GM19372 (cell line): ENCODE results near the gene BRF1.

Source experiments
- ATAC-seq: cut with Tn5 transposase; IDR thresholded peaks from one replicate; pipeline ENCODE4 v1.9.1; 2021; ENCODE audit warnings: mild to moderate bottlenecking, low read depth, moderate library complexity; ENCODE audit not compliant: unreplicated experiment

Gene BRF1

DNA sequence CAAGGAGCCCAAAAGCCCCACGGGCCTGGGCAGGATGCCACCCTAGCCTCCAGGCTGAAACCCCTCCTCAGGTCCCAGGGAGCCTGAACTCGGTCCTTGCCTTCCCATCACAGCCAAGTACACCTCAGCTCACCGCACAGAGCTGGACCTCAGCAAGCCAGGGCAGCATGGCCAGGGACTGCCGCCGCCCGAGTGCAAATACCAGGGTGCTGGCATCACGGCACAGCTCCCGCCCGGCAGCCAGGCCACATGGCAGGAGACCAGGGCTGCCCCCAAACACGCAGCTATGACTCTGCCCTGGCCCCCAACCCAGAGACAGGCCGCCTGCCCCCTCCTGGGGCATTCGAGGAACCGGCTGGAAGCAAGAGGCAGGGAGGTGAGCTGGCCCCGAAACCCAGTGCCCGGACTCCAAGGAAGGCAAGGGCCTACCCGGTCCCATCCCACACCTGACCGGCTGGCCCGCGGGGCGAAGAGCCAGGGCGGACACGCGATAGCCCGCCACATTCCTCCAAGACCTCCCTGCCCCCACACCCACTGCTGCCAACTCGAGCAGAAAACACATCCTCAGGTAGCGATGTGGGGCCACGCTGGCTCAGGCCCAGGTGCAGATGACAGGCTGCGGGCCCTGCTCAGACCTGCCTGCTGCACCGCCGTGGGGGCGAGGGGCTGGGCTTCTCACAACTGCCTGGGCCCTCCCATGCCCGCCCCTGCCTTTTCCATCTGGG, 134.9 kb downstream of the BRF1 start:
- ATAC-seq, result no peak

DNA sequence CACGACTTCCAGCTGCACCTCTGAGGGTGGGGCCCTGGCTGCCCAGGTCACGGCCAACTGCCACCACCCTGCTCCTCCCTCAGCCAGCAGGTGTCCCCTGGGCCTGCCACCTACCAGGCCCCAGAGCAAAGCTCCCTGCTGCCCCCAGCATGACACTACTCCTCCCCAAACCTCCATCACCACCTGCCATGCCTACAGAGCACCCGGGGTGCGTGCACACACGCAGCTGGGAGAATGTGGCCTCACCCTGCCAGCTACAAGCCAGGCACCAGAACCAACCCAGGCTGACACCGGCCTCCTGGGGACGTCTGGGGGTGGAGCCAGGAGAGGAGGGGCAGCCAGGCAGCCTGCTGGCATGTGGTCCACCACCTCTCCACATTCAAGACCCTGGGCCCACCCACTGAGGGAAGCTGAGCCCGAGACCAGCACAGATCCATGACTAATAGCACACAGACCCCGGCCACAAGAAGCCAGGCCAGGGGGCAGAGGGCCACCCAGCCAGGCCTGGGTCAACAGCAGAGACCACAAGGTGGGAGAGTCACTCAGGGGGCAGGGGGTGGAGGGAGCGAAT, 135.6 kb downstream of the BRF1 start:
- no peak for ATAC-seq

DNA sequence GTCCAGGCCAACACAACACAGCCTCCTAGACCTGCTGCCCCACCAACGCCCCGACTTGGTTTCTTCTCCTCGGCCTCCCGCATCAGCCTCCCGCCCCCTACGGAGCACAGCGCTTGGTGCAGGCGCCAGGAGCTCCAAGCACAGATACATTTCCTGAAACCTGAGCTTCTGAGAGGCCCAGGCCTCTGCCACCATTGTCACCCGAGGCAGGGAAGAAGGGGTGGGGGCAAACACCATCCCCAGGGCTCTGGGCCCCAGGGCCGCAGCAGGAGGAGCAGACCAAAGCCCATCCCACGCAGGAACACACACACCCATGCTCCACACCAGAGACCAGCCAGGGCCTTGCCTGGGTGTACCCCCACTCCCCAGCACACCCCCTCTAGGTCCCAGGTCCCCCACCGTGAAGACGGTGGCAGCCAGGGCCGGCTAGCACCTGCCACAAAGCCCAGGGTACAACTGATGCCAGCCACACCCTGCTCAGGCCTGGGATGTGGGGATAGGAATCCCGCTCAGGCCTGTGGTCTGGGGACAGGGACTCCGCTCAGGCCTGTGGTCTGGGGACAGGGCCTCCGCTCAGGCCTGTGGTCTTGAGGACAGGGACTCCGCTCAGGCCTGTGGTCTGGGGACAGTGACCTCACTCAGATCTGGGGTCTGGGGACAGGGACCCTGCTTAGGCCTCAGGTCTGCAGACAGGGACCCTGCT, 137.6 kb downstream of the BRF1 start:
- ATAC-seq, result no peak

DNA sequence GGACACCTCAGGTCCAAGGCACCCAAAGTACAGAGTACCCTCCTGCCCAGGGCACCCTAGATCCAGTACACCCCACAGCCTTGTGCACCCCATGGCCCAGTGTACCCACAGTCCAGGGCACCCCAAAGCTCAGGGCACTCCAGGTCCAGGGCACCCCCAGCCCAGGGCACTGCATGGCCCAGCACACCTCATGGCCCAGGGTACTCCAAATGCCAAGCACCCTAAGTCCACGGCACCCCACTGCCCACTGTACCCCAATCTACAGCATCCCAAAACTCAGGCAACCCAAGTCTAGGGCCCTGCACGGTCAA, 138.2 kb downstream of the BRF1 start:
- no peak for ATAC-seq

DNA sequence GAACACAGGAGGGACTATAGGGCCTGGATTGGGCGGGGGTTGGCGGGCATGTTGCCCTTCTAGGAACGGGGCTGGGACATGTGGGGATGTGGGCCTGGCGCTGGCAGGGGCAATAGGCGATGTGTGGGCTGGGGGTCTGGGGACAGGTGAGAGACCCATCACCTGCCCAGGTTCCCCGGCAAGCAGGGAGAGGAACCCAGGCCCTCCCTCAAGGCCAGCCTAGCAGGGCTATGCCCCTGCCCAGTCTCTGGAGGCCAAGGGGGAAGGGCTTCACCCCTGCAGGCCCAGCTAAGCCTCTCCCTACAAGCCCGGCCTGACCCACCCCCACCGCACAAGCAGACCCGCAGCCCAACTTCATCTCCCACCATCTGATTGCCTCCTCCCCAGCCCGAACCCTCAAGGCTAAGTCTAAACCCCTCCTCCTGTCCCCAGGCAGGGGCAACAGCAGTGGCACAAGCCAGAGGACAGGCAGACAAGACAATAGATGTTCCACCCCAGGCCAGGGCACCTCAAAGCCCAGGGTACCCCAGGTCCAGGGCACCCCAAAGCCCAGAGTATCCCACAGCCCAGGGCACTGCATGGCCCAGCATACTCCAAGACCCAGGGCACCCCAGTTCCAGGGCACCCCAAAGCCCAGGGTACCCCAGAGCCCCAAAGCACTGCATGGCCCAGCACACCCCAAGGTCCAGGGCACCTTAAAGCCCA, 138.7 kb downstream of the BRF1 start:
- no peak for ATAC-seq

DNA sequence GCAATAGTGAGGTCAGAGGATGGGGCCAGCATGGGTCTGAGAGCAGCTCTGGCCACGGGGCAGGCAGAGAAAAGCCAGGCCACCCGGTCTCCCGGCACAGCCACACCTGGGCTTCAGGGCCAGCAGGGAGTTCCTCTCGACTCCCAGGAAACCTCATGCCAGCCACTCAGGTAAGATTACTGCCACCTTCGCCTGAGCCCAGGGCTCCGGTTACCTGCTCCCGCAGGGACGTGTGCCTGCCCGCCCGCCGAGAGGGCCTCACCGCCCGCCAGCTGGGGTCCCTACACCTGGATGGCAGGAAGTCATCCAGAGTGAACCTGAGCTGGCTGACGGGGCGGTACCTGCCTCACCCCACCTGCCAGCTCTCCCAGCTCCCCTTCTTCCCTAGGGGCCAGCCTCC, 139.5 kb downstream of the BRF1 start:
- ATAC-seq, result no peak

DNA sequence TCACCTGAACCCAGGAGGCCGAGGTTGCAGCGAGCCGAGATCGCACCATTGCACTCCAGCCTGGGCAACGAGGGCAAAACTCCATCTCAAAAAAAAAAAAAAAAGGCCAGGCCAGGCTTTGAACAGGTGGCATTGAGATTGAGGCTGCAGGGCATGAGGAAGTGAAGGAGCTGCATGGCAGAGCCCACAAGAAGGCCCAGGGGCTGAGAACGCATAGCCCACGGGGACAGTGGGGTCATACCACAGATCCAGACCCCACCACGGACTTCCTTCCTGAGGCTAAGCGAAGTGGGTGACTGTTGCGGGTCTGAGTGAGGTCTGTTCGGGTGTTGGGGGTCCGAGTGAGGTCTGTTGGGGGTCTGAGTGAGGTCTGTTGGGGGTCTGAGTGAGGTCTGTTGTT, 140.0 kb downstream of the BRF1 start:
- no peak for ATAC-seq

DNA sequence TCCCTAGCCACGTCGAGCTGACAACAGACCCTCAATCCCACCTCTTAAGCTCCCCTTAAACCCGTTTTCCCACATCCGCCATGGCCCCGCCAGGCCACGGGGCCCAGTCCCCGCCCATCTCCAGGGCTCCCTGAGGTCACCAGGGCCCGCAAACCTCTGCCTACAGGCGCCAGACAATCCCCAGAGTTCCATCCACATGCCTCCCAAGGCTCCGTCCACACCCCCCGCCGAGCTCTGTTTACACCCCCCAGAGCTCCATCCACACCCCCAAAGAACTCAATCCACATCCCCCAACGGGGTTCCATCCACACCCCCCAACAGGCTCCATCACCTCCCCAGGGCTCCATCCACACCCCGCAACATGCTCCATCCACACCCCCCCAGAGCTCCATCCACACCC, 141.5 kb downstream of the BRF1 start:
- ATAC-seq, result no peak
